Anterior cingulate cortex (tissue), 58 donors: Measurements from ENCODE around the gene INPP5A.
"Not testable (repeated sequence)": the region's sequence is repeated elsewhere in the genome, so short reads cannot be mapped to it uniquely, and the experiment has no call there.

Experiments
- DNase-seq, 58 donors: peaks; one replicate each; lab custom pipeline; 2025; lab: John Stamatoyannopoulos, UW

Gene INPP5A

GRCh38 chr10:132503581-132504421 is 33.8 kb upstream of the INPP5A start:
- no peak for DNase-seq

GRCh38 chr10:132504501-132505272 is 32.9 kb upstream of the INPP5A start:
- no peak for DNase-seq

- not testable (repeated sequence) for DNase-seq
Observed at GRCh38 chr10:132505546-132505945, 32.0 kb upstream of the INPP5A start.

GRCh38 chr10:132506711-132507408 is 30.7 kb upstream of the INPP5A start:
- DNase-seq = peak in 35 of 58 donors; percentile 17 to 85 (median 41)

- DNase-seq = no peak
Observed at GRCh38 chr10:132507409-132507955, 30.1 kb upstream of the INPP5A start.

GRCh38 chr10:132507956-132508490 is 29.6 kb upstream of the INPP5A start:
- no peak for DNase-seq

- peak in 19 of 58 donors; percentile 6 to 63 (median 31) for DNase-seq
Observed at GRCh38 chr10:132508581-132509443, 28.8 kb upstream of the INPP5A start.

GRCh38 chr10:132509506-132510173 is 27.9 kb upstream of the INPP5A start:
- DNase-seq = no peak

GRCh38 chr10:132510174-132510611 is 27.4 kb upstream of the INPP5A start:
- DNase-seq = no peak

- DNase-seq = no peak
Observed at GRCh38 chr10:132511121-132512051, 26.2 kb upstream of the INPP5A start.

GRCh38 chr10:132512052-132512442 is 25.5 kb upstream of the INPP5A start:
- no peak for DNase-seq

- DNase-seq = no peak
Observed at GRCh38 chr10:132512693-132513345, 24.8 kb upstream of the INPP5A start.

GRCh38 chr10:132514821-132515520 is 22.6 kb upstream of the INPP5A start:
- no peak for DNase-seq

- no peak for DNase-seq
Observed at GRCh38 chr10:132515811-132516726, 21.5 kb upstream of the INPP5A start.
